HepG2 (cell line): ENCODE data around the gene PPP1R18. TPM values are rescaled to one million over a fixed set of nuclear protein-coding genes. Genes with fewer than 3 reads are reported as not detected.

Experiments used
- ATAD3A ChIP-seq: sonication (generic); formaldehyde crosslinking; IDR thresholded peaks from 2 replicates; pipeline ENCODE4 v1.4.0; 2020; ENCODE audit warnings: missing genetic modification reagents
- BRD4 ChIP-seq: sonication (generic); formaldehyde crosslinking; IDR thresholded peaks from 2 replicates; pipeline ENCODE4 v1.4.0; 2020; ENCODE audit warnings: missing genetic modification reagents
- DZIP1 ChIP-seq: sonication (generic); formaldehyde crosslinking; IDR thresholded peaks from 2 replicates; pipeline ENCODE4 v1.5.0; 2020; ENCODE audit warnings: mild to moderate bottlenecking, missing genetic modification reagents
- EED ChIP-seq: sonication (generic); formaldehyde crosslinking; IDR thresholded peaks from 2 replicates; pipeline ENCODE4 v1.5.0; 2020; ENCODE audit warnings: mild to moderate bottlenecking, missing genetic modification reagents
- HES4 ChIP-seq: sonication (generic); formaldehyde crosslinking; IDR thresholded peaks from 2 replicates; pipeline ENCODE4 v1.9.0; 2021; ENCODE audit warnings: mild to moderate bottlenecking, missing genetic modification reagents, borderline replicate concordance
- HOXD1 ChIP-seq: sonication (generic); formaldehyde crosslinking; IDR thresholded peaks from 2 replicates; pipeline ENCODE4 v1.5.0; 2020; ENCODE audit warnings: missing genetic modification reagents
- JUND ChIP-seq: sonication (generic); formaldehyde crosslinking; IDR thresholded peaks from 2 replicates; pipeline ENCODE4 v1.8.0; 2022; ENCODE audit warnings: mild to moderate bottlenecking, missing genetic modification reagents
- KLF6 ChIP-seq: IDR thresholded peaks from 2 replicates; pipeline ENCODE4 v1.8.0; 2016; ENCODE audit warnings: missing biosample characterization, missing genetic modification reagents
- NR2F6 ChIP-seq, 2 experiments: IDR thresholded peaks; 2 replicates each; pipeline ENCODE4 v1.6.1; 2016; ENCODE audit warnings: antibody characterized with exemption in 1 of 2, mild to moderate bottlenecking in 1 of 2
- PREB ChIP-seq: sonication (generic); formaldehyde crosslinking; IDR thresholded peaks from 2 replicates; pipeline ENCODE4 v1.4.0; 2020; ENCODE audit warnings: missing genetic modification reagents
- PRMT3 ChIP-seq: sonication (generic); formaldehyde crosslinking; IDR thresholded peaks from 2 replicates; pipeline ENCODE4 v1.8.1; 2022; ENCODE audit warnings: low read depth, mild to moderate bottlenecking, moderate library complexity, missing genetic modification reagents, borderline replicate concordance
- REXO4 ChIP-seq: sonication (generic); formaldehyde crosslinking; IDR thresholded peaks from 2 replicates; pipeline ENCODE4 v1.8.0; 2022; ENCODE audit warnings: missing genetic modification reagents, mild to moderate bottlenecking, borderline replicate concordance
- RNF2 ChIP-seq: fragments of 450-650 bp; conservative IDR thresholded peaks from 2 replicates; pipeline ENCODE4 v1.6.1; 2016; ENCODE audit warnings: low read depth
- SPEN ChIP-seq: sonication (generic); formaldehyde crosslinking; IDR thresholded peaks from 2 replicates; pipeline ENCODE4 v1.5.1; 2020; ENCODE audit warnings: low read depth, mild to moderate bottlenecking, missing genetic modification reagents
- ZBTB1 ChIP-seq: sonication (generic); formaldehyde crosslinking; IDR thresholded peaks from 2 replicates; pipeline ENCODE4 v1.4.0; 2020; ENCODE audit warnings: missing genetic modification reagents, borderline replicate concordance
- ZBTB2 ChIP-seq: sonication (generic); formaldehyde crosslinking; IDR thresholded peaks from 2 replicates; pipeline ENCODE4 v1.8.0; 2022; ENCODE audit warnings: low read depth, missing genetic modification reagents
- ZEB1 ChIP-seq: IDR thresholded peaks from 2 replicates; pipeline ENCODE4 v1.6.1; 2012; ENCODE audit warnings: mild to moderate bottlenecking, low read depth, inconsistent platforms; ENCODE audit not compliant: insufficient replicate concordance
- ZFY ChIP-seq: sonication (generic); formaldehyde crosslinking; IDR thresholded peaks from 2 replicates; pipeline ENCODE4 v1.4.0; 2020; ENCODE audit warnings: missing genetic modification reagents
- ZNF20 ChIP-seq: sonication (generic); formaldehyde crosslinking; IDR thresholded peaks from 2 replicates; pipeline ENCODE4 v1.4.0; 2020; ENCODE audit warnings: mild to moderate bottlenecking, moderate library complexity, missing genetic modification reagents
- ZNF253 ChIP-seq: sonication (generic); formaldehyde crosslinking; IDR thresholded peaks from 2 replicates; pipeline ENCODE4 v1.8.0; 2022; ENCODE audit warnings: mild to moderate bottlenecking, missing genetic modification reagents, borderline replicate concordance
- ZNF550 ChIP-seq: sonication (generic); formaldehyde crosslinking; IDR thresholded peaks from 2 replicates; pipeline ENCODE4 v1.4.0; 2020; ENCODE audit warnings: mild to moderate bottlenecking, missing genetic modification reagents, borderline replicate concordance
- ZNF660 ChIP-seq: sonication (generic); formaldehyde crosslinking; IDR thresholded peaks from 2 replicates; pipeline ENCODE4 v1.5.1; 2020; ENCODE audit warnings: mild to moderate bottlenecking, low read depth, missing genetic modification reagents, borderline replicate concordance
- ZNF766 ChIP-seq: sonication (generic); formaldehyde crosslinking; IDR thresholded peaks from 2 replicates; pipeline ENCODE4 v1.5.0; 2020; ENCODE audit warnings: missing genetic modification reagents, borderline replicate concordance
- ZNF780A ChIP-seq: sonication (generic); formaldehyde crosslinking; IDR thresholded peaks from 2 replicates; pipeline ENCODE4 v1.8.0; 2022; ENCODE audit warnings: mild to moderate bottlenecking, missing genetic modification reagents, moderate library complexity
- ZNF883 ChIP-seq: sonication (generic); formaldehyde crosslinking; IDR thresholded peaks from 2 replicates; pipeline ENCODE4 v1.5.1; 2020; ENCODE audit warnings: mild to moderate bottlenecking, missing genetic modification reagents; ENCODE audit errors: not compliant biosample characterization
- polyA plus RNA-seq, 8 experiments: library from polyadenylated mRNA; depleted of rRNA in 3 of 8; stranded (reverse) in 7 of 8; unstranded in 1 of 8; fragments of >200 nt; fragmentation: Illumina TruSeq in 4 of 8; extraction: Trizol in 4 of 8; gene quantifications; 2 replicates each; pipeline versions ENCODE4 v1.2.1 to v1.2.3, GENCODE V29; 2011 to 2016; ENCODE audit warnings: low read depth in 4 of 8, missing spikeins in 1 of 8, mixed read lengths in 1 of 8; ENCODE audit not compliant: insufficient read depth in 1 of 8
- total RNA-seq, 5 experiments: library from RNA; depleted of rRNA; stranded (reverse); fragments of >200 nt; fragmentation: Illumina TruSeq; extraction: Trizol; gene quantifications; 2 replicates each; pipeline ENCODE4 v1.2.3, GENCODE V29; 2016; ENCODE audit warnings: low read depth in 1 of 5

PPP1R18 gene
- total and polyA plus RNA-seq, 2 of the 13 experiments (the other 11 are each of a cell fraction or from before 2014, with no cell fraction given) = 4.9 to 9.2 TPM

GRCh38 chr6:30719791-30720737, 33.6 kb upstream of the PPP1R18 start, which contains the start of gene TUBB (continued):
- TF ChIP-seq ATAD3A (CRISPR knock-in tag) (no peak), ZBTB2 (no peak), HOXD1 (CRISPR knock-in tag) (0 out of 2 replicates have a peak, but pooled peaks have one; percentile 67), DZIP1 (CRISPR knock-in tag) (no peak), REXO4 (CRISPR knock-in tag) (no peak), ZNF883 (CRISPR knock-in tag) (peak; percentile 43), ZNF780A (CRISPR knock-in tag) (no peak), NR2F6 (IDR thresholded peaks at IDR 0.05) (peak; percentile 9; the same call in 1 of the 2 replicates), NR2F6 (CRISPR knock-in tag; IDR thresholded peaks at IDR 0.05) (no peak; the same call in 1 of the 2 replicates), ZNF550 (CRISPR knock-in tag) (no peak), ZFY (CRISPR knock-in tag) (no peak; the same call in 1 of the 2 replicates), BRD4 (CRISPR knock-in tag) (0 out of 2 replicates have a peak, but pooled peaks have one; percentile 65), SPEN (CRISPR knock-in tag) (peak; percentile 47; the same call in 1 of the 2 replicates), PRMT3 (CRISPR knock-in tag) (no peak), ZNF766 (CRISPR knock-in tag) (no peak), EED (CRISPR knock-in tag) (peak; percentile 76; the same call in 1 of the 2 replicates), HES4 (peak; percentile 62; the same call in 1 of the 2 replicates), ZNF253 (no peak), RNF2 (no peak), ZNF660 (CRISPR knock-in tag) (no peak), KLF6 (CRISPR knock-in tag) (no peak), ZBTB1 (no peak), PREB (no peak), ZEB1 (no peak), JUND (no peak), ZNF20 (no peak)
